ENCODE measurements around the gene CBFB. TPM values are rescaled to one million over a fixed set of nuclear protein-coding genes. Genes with fewer than 3 reads are reported as not detected.
A peak's percentile ranks its signal among the peaks of the same experiment; 100 is the strongest.

The CBFB gene
- total RNA-seq, 1 donor from 2014 or later: 77.1 TPM

DNA sequence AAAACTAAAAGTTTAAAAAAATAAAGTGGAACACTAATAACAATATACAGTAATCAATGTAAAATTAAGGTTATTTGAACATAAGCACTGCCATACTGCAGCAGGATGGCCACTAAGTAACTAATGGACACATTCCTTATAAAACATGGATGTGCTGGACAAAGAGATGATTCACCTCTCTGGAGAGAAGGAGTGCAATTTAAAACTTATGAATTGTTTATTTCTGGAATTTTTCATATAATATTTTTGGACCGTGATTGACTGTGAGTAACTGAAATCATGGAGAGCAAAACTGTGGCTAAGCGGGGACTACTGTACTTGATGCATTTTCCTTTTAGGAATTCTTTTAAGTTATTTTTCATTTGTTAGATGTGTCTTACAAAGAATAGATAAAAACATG is 21.8 kb downstream of the CBFB start:
- DNase-seq (ENCODE audit: extremely low spot score, unreplicated experiment): no peak
- H3K4me1 Mint-ChIP-seq (ENCODE audit: unreplicated experiment): peaks cover 8% of the 10 kb centered on the region
- TF ChIP-seq, protein P1, sequence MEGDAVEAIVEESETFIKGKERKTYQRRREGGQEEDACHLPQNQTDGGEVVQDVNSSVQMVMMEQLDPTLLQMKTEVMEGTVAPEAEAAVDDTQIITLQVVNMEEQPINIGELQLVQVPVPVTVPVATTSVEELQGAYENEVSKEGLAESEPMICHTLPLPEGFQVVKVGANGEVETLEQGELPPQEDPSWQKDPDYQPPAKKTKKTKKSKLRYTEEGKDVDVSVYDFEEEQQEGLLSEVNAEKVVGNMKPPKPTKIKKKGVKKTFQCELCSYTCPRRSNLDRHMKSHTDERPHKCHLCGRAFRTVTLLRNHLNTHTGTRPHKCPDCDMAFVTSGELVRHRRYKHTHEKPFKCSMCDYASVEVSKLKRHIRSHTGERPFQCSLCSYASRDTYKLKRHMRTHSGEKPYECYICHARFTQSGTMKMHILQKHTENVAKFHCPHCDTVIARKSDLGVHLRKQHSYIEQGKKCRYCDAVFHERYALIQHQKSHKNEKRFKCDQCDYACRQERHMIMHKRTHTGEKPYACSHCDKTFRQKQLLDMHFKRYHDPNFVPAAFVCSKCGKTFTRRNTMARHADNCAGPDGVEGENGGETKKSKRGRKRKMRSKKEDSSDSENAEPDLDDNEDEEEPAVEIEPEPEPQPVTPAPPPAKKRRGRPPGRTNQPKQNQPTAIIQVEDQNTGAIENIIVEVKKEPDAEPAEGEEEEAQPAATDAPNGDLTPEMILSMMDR (conservative IDR thresholded peaks at IDR 0.05): no peak
- no peaks in the 10 kb centered on the region for H3K27me3 Mint-ChIP-seq
- no peak overlapping the region for H3K4me3 Mint-ChIP-seq
- H3K36me3 Mint-ChIP-seq: peaks cover 19% of the 10 kb centered on the region
- no peaks in the 10 kb centered on the region for H3K9me3 Mint-ChIP-seq
- H3K27ac Mint-ChIP-seq: no peak overlapping the region

DNA sequence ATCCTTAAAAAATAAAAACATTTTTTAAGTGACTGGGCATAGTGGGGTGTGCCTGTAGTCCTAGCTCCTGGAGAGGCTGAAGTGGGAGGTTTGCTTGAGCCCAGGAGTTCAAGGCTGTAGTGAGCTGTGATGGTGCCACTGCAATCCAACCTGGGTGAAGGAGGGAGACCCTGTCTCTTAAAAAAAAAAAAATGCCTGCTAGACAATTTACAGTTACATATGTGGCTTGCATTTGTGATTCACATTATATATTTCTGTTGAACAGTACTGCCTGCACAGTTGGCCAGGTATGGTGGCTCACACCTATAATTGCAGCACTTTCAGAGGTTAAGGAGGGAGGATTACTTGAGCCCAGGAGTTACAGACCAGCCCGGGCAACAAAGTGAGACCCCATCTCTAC is 23.4 kb downstream of the CBFB start:
- H3K27ac Mint-ChIP-seq: no peak overlapping the region
- TF ChIP-seq, protein P1 (conservative IDR thresholded peaks at IDR 0.05): no peak
- DNase-seq (ENCODE audit: extremely low spot score, unreplicated experiment): no peak
- peaks cover 10% of the 10 kb centered on the region for H3K4me1 Mint-ChIP-seq (ENCODE audit: unreplicated experiment)
- no peaks in the 10 kb centered on the region for H3K27me3 Mint-ChIP-seq
- H3K4me3 Mint-ChIP-seq: no peak overlapping the region
- peaks cover 22% of the 10 kb centered on the region for H3K36me3 Mint-ChIP-seq
- no peaks in the 10 kb centered on the region for H3K9me3 Mint-ChIP-seq

- no peaks in the 10 kb centered on the region for H3K9me3 Mint-ChIP-seq
- peaks cover 10% of the 10 kb centered on the region for H3K4me1 Mint-ChIP-seq (ENCODE audit: unreplicated experiment)
- peaks cover 22% of the 10 kb centered on the region for H3K36me3 Mint-ChIP-seq
- H3K27me3 Mint-ChIP-seq: no peaks in the 10 kb centered on the region
- no peak overlapping the region for H3K4me3 Mint-ChIP-seq
- TF ChIP-seq, protein P1 (conservative IDR thresholded peaks at IDR 0.05): no peak
- no peak for DNase-seq (ENCODE audit: extremely low spot score, unreplicated experiment)
- peak overlapping the region; percentile 2 for H3K27ac Mint-ChIP-seq
Measured at GRCh38 chr16:67053767-67054334, 24.9 kb downstream of the CBFB start.

GRCh38 chr16:67054901-67055300 is 26.0 kb downstream of the CBFB start:
- Mint-ChIP-seq H3K4me3 (no peak overlapping the region), H3K9me3 (no peaks in the 10 kb centered on the region), H3K36me3 (peaks cover 22% of the 10 kb centered on the region), H3K4me1 (ENCODE audit: unreplicated experiment) (peaks cover 10% of the 10 kb centered on the region), H3K27ac (no peak overlapping the region), H3K27me3 (no peaks in the 10 kb centered on the region)
- TF ChIP-seq, protein P1 (conservative IDR thresholded peaks at IDR 0.05): no peak
- no peak for DNase-seq (ENCODE audit: extremely low spot score, unreplicated experiment)

DNA sequence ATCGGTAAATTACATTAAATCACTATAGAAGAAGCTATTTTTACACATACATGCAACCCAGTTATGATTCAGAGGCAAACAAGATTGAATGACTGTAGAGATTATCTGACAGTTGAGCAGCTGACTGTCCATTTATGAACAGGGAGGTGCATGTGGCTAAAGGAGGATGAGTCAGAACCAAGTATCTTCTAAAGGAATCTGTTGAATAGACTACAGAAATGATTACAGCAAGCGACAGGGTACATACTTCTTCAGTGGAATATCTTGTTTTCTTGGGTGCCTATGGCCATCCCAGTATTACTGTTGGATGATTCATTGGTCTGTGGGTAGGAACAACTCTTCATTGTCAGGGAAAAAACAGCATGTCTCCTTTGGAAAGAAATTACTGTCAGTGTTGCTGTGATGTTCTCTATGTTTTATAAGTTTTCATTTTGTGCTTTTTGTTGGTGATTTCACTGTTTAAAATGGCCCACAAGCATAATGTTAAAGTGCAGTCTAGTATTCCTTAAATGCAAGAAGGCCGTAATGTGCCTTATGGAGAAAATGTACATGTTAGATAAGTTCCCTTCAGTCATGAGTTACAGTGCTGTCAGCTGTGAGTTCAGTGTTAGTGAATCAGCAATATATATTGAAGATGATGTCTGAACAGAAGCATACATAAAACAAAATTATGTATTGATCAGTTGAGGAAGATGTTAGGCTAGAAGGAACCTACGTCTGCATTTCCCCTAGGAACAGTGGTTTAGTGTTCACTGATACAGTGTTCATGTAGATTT is 27.0 kb downstream of the CBFB start:
- TF ChIP-seq, protein P1 (conservative IDR thresholded peaks at IDR 0.05): no peak
- H3K9me3 Mint-ChIP-seq: no peaks in the 10 kb centered on the region
- DNase-seq (ENCODE audit: extremely low spot score, unreplicated experiment): no peak
- H3K36me3 Mint-ChIP-seq: peaks cover 29% of the 10 kb centered on the region
- no peaks in the 10 kb centered on the region for H3K27me3 Mint-ChIP-seq
- peak overlapping the region; percentile 84 for H3K27ac Mint-ChIP-seq
- H3K4me3 Mint-ChIP-seq: no peak overlapping the region
- H3K4me1 Mint-ChIP-seq (ENCODE audit: unreplicated experiment): peaks cover 10% of the 10 kb centered on the region

Measured in type B pancreatic cell (in vitro differentiated cells).